GM18858 (cell line): ENCODE measurements around the gene AATF.

Source experiments
- ATAC-seq: cut with Tn5 transposase; IDR thresholded peaks from one replicate; pipeline ENCODE4 v1.9.1; 2021; ENCODE audit not compliant: unreplicated experiment

Gene AATF

GRCh38 chr17:36930583-36930900 lies 18.2 kb upstream of the AATF start:
- no peak for ATAC-seq

- no peak for ATAC-seq
Measured at GRCh38 chr17:36931096-36931696, 17.6 kb upstream of the AATF start.

- no peak for ATAC-seq
Measured at GRCh38 chr17:36931697-36932382, 16.9 kb upstream of the AATF start.

- ATAC-seq, result no peak
Measured at GRCh38 chr17:36932383-36932693, 16.4 kb upstream of the AATF start.

- ATAC-seq, result no peak
Measured at GRCh38 chr17:36932694-36933511, 15.9 kb upstream of the AATF start.

- no peak for ATAC-seq
Measured at GRCh38 chr17:36933512-36934143, 15.1 kb upstream of the AATF start.

- ATAC-seq, result no peak
Measured at GRCh38 chr17:36934144-36934691, 14.5 kb upstream of the AATF start.

- ATAC-seq, result no peak
Measured at GRCh38 chr17:36934692-36935630, 13.8 kb upstream of the AATF start.

- ATAC-seq, result no peak
Measured at GRCh38 chr17:36935671-36936454, 12.9 kb upstream of the AATF start.

GRCh38 chr17:36936455-36937000 lies 12.2 kb upstream of the AATF start:
- ATAC-seq, result no peak

- no peak for ATAC-seq
Measured at GRCh38 chr17:36937001-36937958, 11.5 kb upstream of the AATF start, which contains the start of gene LHX1. LHX1 (plus strand) TSS chr17:36937475; CDS start chr17:36938198, 723 bp downstream.

GRCh38 chr17:36937959-36938565 lies 10.7 kb upstream of the AATF start:
- no peak for ATAC-seq

GRCh38 chr17:36938566-36939051 lies 10.1 kb upstream of the AATF start:
- ATAC-seq, result no peak

GRCh38 chr17:36939052-36939801 lies 9.5 kb upstream of the AATF start:
- no peak for ATAC-seq

GRCh38 chr17:36939802-36940312 lies 8.9 kb upstream of the AATF start:
- ATAC-seq, result no peak
